Loucy (cell line): ENCODE results near the gene ACE2.

Source experiments
- EZH2phosphoT487 ChIP-seq: fragments of 200-600 bp; IDR thresholded peaks from 2 replicates; pipeline ENCODE4 v1.6.1; 2018; ENCODE audit warnings: antibody characterized with exemption, mild to moderate bottlenecking, moderate library complexity, borderline replicate concordance
- TF ChIP-seq, protein P1 (sequence below): fragments of 200-600 bp; sonication (generic); conservative IDR thresholded peaks from 2 replicates; pipeline ENCODE4 v1.5.1; 2014; ENCODE audit warnings: mild to moderate bottlenecking, antibody characterized with exemption, low read length

DNA sequence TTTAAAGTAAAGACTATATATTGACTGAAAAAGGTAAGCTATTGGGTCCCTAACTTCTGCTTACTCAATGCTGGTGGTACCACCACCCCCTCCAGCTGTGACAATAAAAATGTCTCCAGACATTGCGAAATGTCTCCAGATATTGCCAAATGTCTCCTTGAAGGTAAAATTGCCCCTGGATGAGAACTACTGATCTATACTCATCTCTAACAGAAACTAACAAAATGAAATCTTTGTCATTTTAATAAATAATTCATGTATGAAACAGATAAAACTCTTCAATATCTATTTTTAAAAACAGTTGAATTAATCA is 43.8 kb upstream of the ACE2 start:
- TF ChIP-seq EZH2phosphoT487: no peak
- TF ChIP-seq, protein P1, sequence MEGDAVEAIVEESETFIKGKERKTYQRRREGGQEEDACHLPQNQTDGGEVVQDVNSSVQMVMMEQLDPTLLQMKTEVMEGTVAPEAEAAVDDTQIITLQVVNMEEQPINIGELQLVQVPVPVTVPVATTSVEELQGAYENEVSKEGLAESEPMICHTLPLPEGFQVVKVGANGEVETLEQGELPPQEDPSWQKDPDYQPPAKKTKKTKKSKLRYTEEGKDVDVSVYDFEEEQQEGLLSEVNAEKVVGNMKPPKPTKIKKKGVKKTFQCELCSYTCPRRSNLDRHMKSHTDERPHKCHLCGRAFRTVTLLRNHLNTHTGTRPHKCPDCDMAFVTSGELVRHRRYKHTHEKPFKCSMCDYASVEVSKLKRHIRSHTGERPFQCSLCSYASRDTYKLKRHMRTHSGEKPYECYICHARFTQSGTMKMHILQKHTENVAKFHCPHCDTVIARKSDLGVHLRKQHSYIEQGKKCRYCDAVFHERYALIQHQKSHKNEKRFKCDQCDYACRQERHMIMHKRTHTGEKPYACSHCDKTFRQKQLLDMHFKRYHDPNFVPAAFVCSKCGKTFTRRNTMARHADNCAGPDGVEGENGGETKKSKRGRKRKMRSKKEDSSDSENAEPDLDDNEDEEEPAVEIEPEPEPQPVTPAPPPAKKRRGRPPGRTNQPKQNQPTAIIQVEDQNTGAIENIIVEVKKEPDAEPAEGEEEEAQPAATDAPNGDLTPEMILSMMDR: no peak
